Lung (tissue), 12 donors: Measurements from ENCODE around the gene FNIP2. TPM values are rescaled to one million over a fixed set of nuclear protein-coding genes. Genes with fewer than 3 reads are reported as not detected.

Experiments
- ATAC-seq: fragments of 200-7000 bp; cut with Tn5 transposase; one replicate; pipeline ENCODE4 v1.9.1; 2020; ENCODE audit warnings: moderate number of reproducible peaks; ENCODE audit not compliant: insufficient read depth, low FRiP score
- DNase-seq, 3 donors: peaks; one replicate each; pipeline ENCODE4 v3.0.0-alpha.2; 2013 to 2017
- H3K27ac ChIP-seq, 2 donors: one replicate each; pipeline ENCODE4 v1.5.1; 2013; ENCODE audit warnings: mild to moderate bottlenecking in 2 of 2, moderate library complexity in 2 of 2, control low read depth in 1 of 2, inconsistent platforms in 1 of 2, low read depth in 1 of 2, low read length in 1 of 2
- H3K27me3 ChIP-seq, 3 donors: one replicate each; pipeline ENCODE4 v1.5.1; 2013; ENCODE audit warnings: low read length in 2 of 3; ENCODE audit not compliant: control insufficient read depth in 3 of 3, insufficient read depth in 3 of 3
- H3K36me3 ChIP-seq, 4 donors: one replicate each; pipeline ENCODE4 v1.5.1; 2013; ENCODE audit warnings: low read length in 4 of 4, mild to moderate bottlenecking in 1 of 4, moderate library complexity in 1 of 4; ENCODE audit not compliant: control insufficient read depth in 4 of 4, insufficient read depth in 4 of 4
- H3K4me1 ChIP-seq, 5 donors: one replicate each; pipeline ENCODE4 v1.5.1; 2013; ENCODE audit warnings: low read length in 5 of 5, mild to moderate bottlenecking in 2 of 5, moderate library complexity in 1 of 5; ENCODE audit not compliant: control insufficient read depth in 5 of 5, insufficient read depth in 5 of 5
- H3K4me3 ChIP-seq: one replicate; pipeline ENCODE4 v1.5.1; 2013; ENCODE audit warnings: mild to moderate bottlenecking, control low read depth, moderate library complexity
- H3K9ac ChIP-seq, 2 donors: one replicate each; pipeline ENCODE4 v1.5.1; 2013; ENCODE audit warnings: low read length in 2 of 2, control low read depth in 1 of 2; ENCODE audit not compliant: insufficient read depth in 1 of 2
- H3K9me3 ChIP-seq, 4 donors: one replicate each; pipeline ENCODE4 v1.5.1; 2013; ENCODE audit warnings: low read length in 3 of 4, mild to moderate bottlenecking in 1 of 4, moderate library complexity in 1 of 4; ENCODE audit not compliant: control insufficient read depth in 4 of 4, insufficient read depth in 3 of 4
- CTCF ChIP-seq: IDR thresholded peaks from 2 replicates; pipeline ENCODE4 v1.5.1; 2012; ENCODE audit warnings: mild to moderate bottlenecking; ENCODE audit errors: control extremely low read depth, extremely low read depth
- WGBS, 2 donors: extraction: QIAGEN DNeasy Blood & Tissue Kit; methylation state at CpG; one replicate each; pipeline ENCODE4 v1.1.7; 2013; 5-methylcytosine and 5-hydroxymethylcytosine counted together
- polyA plus RNA-seq, 2 donors: library from polyadenylated mRNA; stranded (reverse); fragments of 200-250 nt; gene quantifications; one replicate each; pipeline ENCODE4 v1.2.1, GENCODE V29; 2013
- total RNA-seq, 2 donors: library from RNA; depleted of rRNA in 1 of 2; stranded (reverse); fragments of >200 nt in 1 of 2; gene quantifications; one replicate each; pipeline ENCODE4 v1.2.1, GENCODE V29; 2014 to 2021
- donor health status: control.
- donor health status: control.
- donor health status: Bipolar disorder and iron deficiency.
- donor health status: healthy.
- donor health status: DM: yes; HTN: yes; CAD: no.

FNIP2 gene
- total and polyA plus RNA-seq, 4 donors = 12.1 to 150 (median 44.6) TPM

- H3K36me3 ChIP-seq = no peaks in the 10 kb centered on the region
- H3K9me3 ChIP-seq = no peaks in the 10 kb centered on the region
- H3K27ac ChIP-seq = peak overlapping the region; percentile 54 to 60
- WGBS, 2 donors = 18% methylated on average over 6 of the region's 6 CpGs
- H3K4me3 ChIP-seq = no peak overlapping the region
- TF ChIP-seq CTCF = no peak
- peak in 2 of 3 donors; percentile 66 to 76 for DNase-seq
- H3K4me1 ChIP-seq = peaks cover 5 to 50% (median 6%) of the 10 kb centered on the region in 5 donors
- H3K27me3 ChIP-seq = no peaks in the 10 kb centered on the region
- peak overlapping the region in 1 of 2 donors; percentile 26 for H3K9ac ChIP-seq
- peak; percentile 48 for ATAC-seq
These were observed 41.0 kb downstream of the FNIP2 start for GRCh38 chr4:158809611-158810486.

- no peak for DNase-seq
- Histone ChIP-seq H3K36me3 (no peaks in the 10 kb centered on the region), H3K27me3 (no peaks in the 10 kb centered on the region), H3K27ac (peak overlapping the region; percentile 60 to 90), H3K9ac (no peak overlapping the region), H3K4me3 (no peak overlapping the region), H3K9me3 (no peaks in the 10 kb centered on the region), H3K4me1 (peaks cover 5 to 46% (median 8%) of the 10 kb centered on the region in 5 donors)
- no peak for TF ChIP-seq CTCF
- WGBS, 2 donors = 34 to 46% methylated on average over 3 of the region's 3 CpGs
- ATAC-seq = peak; percentile 73
These were observed 41.8 kb downstream of the FNIP2 start for GRCh38 chr4:158810487-158811215.

GRCh38 chr4:158811216-158811540 is 42.4 kb downstream of the FNIP2 start:
- DNase-seq = no peak
- peaks cover 5 to 46% (median 8%) of the 10 kb centered on the region in 5 donors for H3K4me1 ChIP-seq

More at GRCh38 chr4:158811216-158811540, 42.4 kb downstream of the FNIP2 start:
- Histone ChIP-seq H3K36me3 (no peaks in the 10 kb centered on the region), H3K27ac (peak overlapping the region in 1 of 2 donors; percentile 60), H3K9ac (no peak overlapping the region), H3K9me3 (no peaks in the 10 kb centered on the region), H3K4me3 (no peak overlapping the region), H3K27me3 (no peaks in the 10 kb centered on the region)
- TF ChIP-seq CTCF = no peak
- ATAC-seq = no peak
